Measurements from ENCODE around the gene STARD9. TPM values are rescaled to one million over a fixed set of nuclear protein-coding genes. Genes with fewer than 3 reads are reported as not detected.

STARD9 gene
- total RNA-seq, 2 donors from 2014 or later = 0.97 to 2.9 TPM

GRCh38 chr15:42691770-42692169 lies 116.4 kb downstream of the STARD9 start:
- H3K4me1 Mint-ChIP-seq = no peaks in the 10 kb centered on the region

GRCh38 chr15:42692536-42692935 lies 117.1 kb downstream of the STARD9 start:
- no peak for DNase-seq
- Mint-ChIP-seq H3K4me1 (no peaks in the 10 kb centered on the region), H3K36me3 (ENCODE audit: low read depth) (no peaks in the 10 kb centered on the region), H3K4me3 (no peak overlapping the region), H3K27ac (no peak overlapping the region), H3K9me3 (no peaks in the 10 kb centered on the region), H3K27me3 (ENCODE audit: insufficient read depth) (no peaks in the 10 kb centered on the region)
- Histone ChIP-seq H3K4me1 (ENCODE audit: control insufficient read depth, insufficient read depth, low read length) (no peaks in the 10 kb centered on the region), H3K27ac (ENCODE audit: low read depth, low read length) (no peak overlapping the region), H3K36me3 (ENCODE audit: control insufficient read depth, insufficient read depth, low read length) (no peaks in the 10 kb centered on the region), H3K9ac (ENCODE audit: extremely low read depth, low read length, poor library complexity, severe bottlenecking) (no peak overlapping the region), H3K27me3 (ENCODE audit: control insufficient read depth, insufficient read depth, low read length, poor library complexity, severe bottlenecking) (no peaks in the 10 kb centered on the region), H3K4me3 (ENCODE audit: low read length) (no peak overlapping the region), H3K9me3 (ENCODE audit: control insufficient read depth, low read length) (no peaks in the 10 kb centered on the region)
- no peak for TF ChIP-seq CTCF (conservative IDR thresholded peaks at IDR 0.05)
- 92% methylated on average over 1 of the region's 1 CpG; no CpG with 5 or more reads in 1 of the 2 experiments for WGBS, 2 experiments (ENCODE audit: insufficient coverage in 1 of 2, insufficient read length in 1 of 2)

More at GRCh38 chr15:42691770-42692169, 116.4 kb downstream of the STARD9 start:
- Histone ChIP-seq H3K9me3 (ENCODE audit: control insufficient read depth, low read length) (no peaks in the 10 kb centered on the region), H3K9ac (ENCODE audit: extremely low read depth, low read length, poor library complexity, severe bottlenecking) (no peak overlapping the region), H3K36me3 (ENCODE audit: control insufficient read depth, insufficient read depth, low read length) (no peaks in the 10 kb centered on the region), H3K27me3 (ENCODE audit: control insufficient read depth, insufficient read depth, low read length, poor library complexity, severe bottlenecking) (no peaks in the 10 kb centered on the region), H3K27ac (ENCODE audit: low read depth, low read length) (no peak overlapping the region), H3K4me3 (ENCODE audit: low read length) (no peak overlapping the region), H3K4me1 (ENCODE audit: control insufficient read depth, insufficient read depth, low read length) (no peaks in the 10 kb centered on the region)
- Mint-ChIP-seq H3K9me3 (no peaks in the 10 kb centered on the region), H3K36me3 (ENCODE audit: low read depth) (no peaks in the 10 kb centered on the region), H3K27ac (no peak overlapping the region), H3K4me3 (no peak overlapping the region), H3K27me3 (ENCODE audit: insufficient read depth) (no peaks in the 10 kb centered on the region)
- 94 to 95% methylated on average over 8 to 9 of the region's 9 CpGs for WGBS, 2 experiments (ENCODE audit: insufficient coverage in 1 of 2, insufficient read length in 1 of 2)
- DNase-seq = no peak
- TF ChIP-seq CTCF (conservative IDR thresholded peaks at IDR 0.05) = no peak

- H3K36me3 ChIP-seq (ENCODE audit: control insufficient read depth, insufficient read depth, low read length) = no peaks in the 10 kb centered on the region
- no peak overlapping the region for H3K27ac ChIP-seq (ENCODE audit: low read depth, low read length)
- Mint-ChIP-seq H3K27ac (no peak overlapping the region), H3K27me3 (ENCODE audit: insufficient read depth) (no peaks in the 10 kb centered on the region), H3K9me3 (no peaks in the 10 kb centered on the region), H3K4me3 (no peak overlapping the region), H3K36me3 (ENCODE audit: low read depth) (no peaks in the 10 kb centered on the region), H3K4me1 (no peaks in the 10 kb centered on the region)
- no peak for DNase-seq
- no peak overlapping the region for H3K4me3 ChIP-seq (ENCODE audit: low read length)
- H3K9ac ChIP-seq (ENCODE audit: extremely low read depth, low read length, poor library complexity, severe bottlenecking) = no peak overlapping the region
- H3K4me1 ChIP-seq (ENCODE audit: control insufficient read depth, insufficient read depth, low read length) = no peaks in the 10 kb centered on the region
- WGBS, 2 experiments (ENCODE audit: insufficient coverage in 1 of 2, insufficient read length in 1 of 2) = 80 to 88% methylated on average over 1 to 4 of the region's 4 CpGs
- no peaks in the 10 kb centered on the region for H3K9me3 ChIP-seq (ENCODE audit: control insufficient read depth, low read length)
- no peaks in the 10 kb centered on the region for H3K27me3 ChIP-seq (ENCODE audit: control insufficient read depth, insufficient read depth, low read length, poor library complexity, severe bottlenecking)
- TF ChIP-seq CTCF (conservative IDR thresholded peaks at IDR 0.05) = no peak
Measured at GRCh38 chr15:42692997-42693396, 117.6 kb downstream of the STARD9 start.
